ENCODE data around the gene AZU1.

GRCh38 chr19:780935-781334 is 46.7 kb upstream of the AZU1 start:
- no peak for TF ChIP-seq EZH2 (IDR thresholded peaks at IDR 0.05; ENCODE audit: insufficient read depth, poor library complexity, severe bottlenecking)
- TF ChIP-seq EZH2phosphoT487 (IDR thresholded peaks at IDR 0.05; ENCODE audit: insufficient read depth, low read depth) = no peak
